ENCODE results near the gene LMF1.

DNA sequence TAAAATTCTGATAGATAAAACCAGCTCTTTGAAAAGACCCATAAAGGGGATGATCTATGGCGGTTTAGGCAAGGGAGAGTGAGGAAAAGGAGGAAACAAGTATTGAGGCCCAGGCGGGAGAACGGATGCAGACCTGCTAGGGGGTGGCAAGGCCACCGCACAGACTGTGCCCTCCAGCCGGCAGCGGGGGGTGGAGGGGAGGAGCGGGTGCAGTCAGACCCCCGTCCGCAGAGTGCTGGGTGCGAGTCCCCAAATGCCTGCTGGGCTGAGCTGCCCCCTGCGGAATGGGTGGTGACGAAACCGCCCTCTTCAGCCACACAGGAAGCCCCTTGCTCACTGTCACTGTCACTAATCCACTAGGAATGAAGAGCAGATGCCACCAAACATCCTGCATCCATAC, 46.0 kb downstream of the LMF1 start:
- TF ChIP-seq CTCF (IDR thresholded peaks at IDR 0.05; ENCODE audit: low read depth, low read length), result no peak
- TF ChIP-seq EZH2phosphoT487 (IDR thresholded peaks at IDR 0.05; ENCODE audit: low read depth), result no peak
